CD4-positive, CD25-positive, alpha-beta regulatory T cell (primary cell): ENCODE measurements around the gene MOB3B. TPM values are rescaled to one million over a fixed set of nuclear protein-coding genes. Genes with fewer than 3 reads are reported as not detected.

Source experiments
- ATAC-seq, 2 donors: fragments of 150-1000 bp; cut with Tn5 transposase; one replicate each; pipeline ENCODE4 v1.10.0; 2021; ENCODE audit warnings: low read depth in 2 of 2, moderate number of reproducible peaks in 2 of 2, moderate library complexity in 1 of 2
- DNase-seq, 3 donors: peaks; one replicate each; pipeline versions ENCODE4 v3.0.0 to v3.0.0-alpha.2; 2012 to 2022; ENCODE audit warnings: mixed read lengths in 1 of 3
- H3K27ac ChIP-seq: one replicate; pipeline ENCODE4 v1.7.0; 2013; ENCODE audit warnings: mild to moderate bottlenecking, low read length; ENCODE audit not compliant: insufficient read depth, poor library complexity, severe bottlenecking
- H3K27me3 ChIP-seq: one replicate; pipeline ENCODE4 v1.7.0; 2013; ENCODE audit warnings: low read length; ENCODE audit not compliant: control insufficient read depth, insufficient read depth
- H3K36me3 ChIP-seq: one replicate; pipeline ENCODE4 v1.7.0; 2013; ENCODE audit warnings: mild to moderate bottlenecking, low read length, moderate library complexity; ENCODE audit not compliant: control insufficient read depth, insufficient read depth
- H3K4me1 ChIP-seq: 2 replicates; pipeline ENCODE4 v1.7.0; 2013; ENCODE audit warnings: mild to moderate bottlenecking, low read length; ENCODE audit not compliant: insufficient read depth, control insufficient read depth, poor library complexity, severe bottlenecking
- H3K4me3 ChIP-seq: one replicate; pipeline ENCODE4 v1.7.0; 2013; ENCODE audit warnings: low read depth, mild to moderate bottlenecking, low read length, moderate library complexity
- H3K9me3 ChIP-seq, 2 experiments: 1 replicate in 1 of 2; 2 replicates in 1 of 2; pipeline ENCODE4 v1.7.0; 2013; ENCODE audit warnings: low read length in 2 of 2, mild to moderate bottlenecking in 1 of 2, moderate library complexity in 1 of 2; ENCODE audit not compliant: control insufficient read depth in 2 of 2
- H3K27ac Mint-ChIP-seq, 3 donors: one replicate each; pipeline ENCODE4 v1.8.0; 2020 to 2022; ENCODE audit warnings: mild to moderate bottlenecking in 3 of 3, mixed read lengths in 3 of 3, moderate library complexity in 2 of 3
- H3K27me3 Mint-ChIP-seq: one replicate; pipeline ENCODE4 v1.8.0; 2022; ENCODE audit warnings: mild to moderate bottlenecking, mixed read lengths
- H3K36me3 Mint-ChIP-seq: one replicate; pipeline ENCODE4 v1.8.0; 2020; ENCODE audit warnings: mixed read lengths
- H3K4me1 Mint-ChIP-seq, 4 donors: one replicate each; pipeline ENCODE4 v1.8.0; 2020 to 2022; ENCODE audit warnings: mixed read lengths in 4 of 4, mild to moderate bottlenecking in 1 of 4
- H3K4me3 Mint-ChIP-seq, 4 donors: one replicate each; pipeline ENCODE4 v1.8.0; 2020 to 2022; ENCODE audit warnings: mild to moderate bottlenecking in 4 of 4, mixed read lengths in 4 of 4, moderate library complexity in 3 of 4
- H3K9me3 Mint-ChIP-seq, 7 donors: one replicate each; pipeline ENCODE4 v1.8.0; 2020 to 2022; ENCODE audit warnings: mixed read lengths in 7 of 7, mild to moderate bottlenecking in 3 of 7, moderate library complexity in 2 of 7
- polyA plus RNA-seq, 4 donors: library from polyadenylated mRNA; unstranded; fragments of 300-500 nt; fragmentation: Illumina TruSeq; gene quantifications; one replicate each; pipeline ENCODE4 v1.2.3, GENCODE V29; 2021
- total RNA-seq: library from RNA; stranded (reverse); gene quantifications from one replicate; pipeline ENCODE4 v1.2.3, GENCODE V29; 2022

Gene MOB3B
- total and polyA plus RNA-seq, 5 donors from 2014 or later = 0.02 to 0.12 (median 0.11) TPM; not detected in 2

GRCh38 chr9:27497883-27498417, 31.7 kb downstream of the MOB3B start:
- H3K27me3 ChIP-seq = no peaks in the 10 kb centered on the region
- DNase-seq = no peak

GRCh38 chr9:27496135-27496504, 33.5 kb downstream of the MOB3B start:
- Histone ChIP-seq H3K27me3 (no peaks in the 10 kb centered on the region), H3K4me1 (no peaks in the 10 kb centered on the region), H3K9me3 (no peaks in the 10 kb centered on the region), H3K4me3 (no peak overlapping the region), H3K27ac (no peak overlapping the region), H3K36me3 (no peaks in the 10 kb centered on the region)
- DNase-seq = no peak
- H3K27me3 Mint-ChIP-seq = peaks cover 4% of the 10 kb centered on the region
- no peaks in the 10 kb centered on the region for H3K4me1 Mint-ChIP-seq
- no peak overlapping the region for H3K27ac Mint-ChIP-seq
- peaks cover 0 to 4% (median 0%) of the 10 kb centered on the region in 7 donors for H3K9me3 Mint-ChIP-seq
- ATAC-seq = no peak
- H3K4me3 Mint-ChIP-seq = no peak overlapping the region
- no peaks in the 10 kb centered on the region for H3K36me3 Mint-ChIP-seq

More at GRCh38 chr9:27497883-27498417, 31.7 kb downstream of the MOB3B start:
- peaks cover 0 to 7% (median 0%) of the 10 kb centered on the region in 7 donors for H3K9me3 Mint-ChIP-seq
- H3K4me3 Mint-ChIP-seq = no peak overlapping the region
- peaks cover 4% of the 10 kb centered on the region for H3K27me3 Mint-ChIP-seq
- H3K27ac Mint-ChIP-seq = no peak overlapping the region
- no peaks in the 10 kb centered on the region for H3K9me3 ChIP-seq
- H3K4me1 Mint-ChIP-seq = peaks cover 0 to 2% (median 0%) of the 10 kb centered on the region in 4 donors
- H3K27ac ChIP-seq = no peak overlapping the region
- H3K4me1 ChIP-seq = no peaks in the 10 kb centered on the region
- H3K36me3 Mint-ChIP-seq = no peaks in the 10 kb centered on the region
- H3K4me3 ChIP-seq = no peak overlapping the region
- no peaks in the 10 kb centered on the region for H3K36me3 ChIP-seq
- ATAC-seq = no peak

GRCh38 chr9:27495480-27496134, 34.0 kb downstream of the MOB3B start:
- DNase-seq = no peak
- no peak for ATAC-seq

GRCh38 chr9:27491154-27491553, 38.5 kb downstream of the MOB3B start:
- H3K9me3 Mint-ChIP-seq = peaks cover 0 to 2% (median 0%) of the 10 kb centered on the region in 7 donors
- H3K27ac Mint-ChIP-seq = no peak overlapping the region

More at GRCh38 chr9:27495480-27496134, 34.0 kb downstream of the MOB3B start:
- Mint-ChIP-seq H3K36me3 (no peaks in the 10 kb centered on the region), H3K27me3 (peaks cover 4% of the 10 kb centered on the region), H3K9me3 (peaks cover 0 to 2% (median 0%) of the 10 kb centered on the region in 7 donors), H3K4me3 (no peak overlapping the region), H3K27ac (no peak overlapping the region), H3K4me1 (no peaks in the 10 kb centered on the region)
- Histone ChIP-seq H3K27ac (no peak overlapping the region), H3K9me3 (no peaks in the 10 kb centered on the region), H3K4me1 (no peaks in the 10 kb centered on the region), H3K4me3 (no peak overlapping the region), H3K36me3 (no peaks in the 10 kb centered on the region), H3K27me3 (no peaks in the 10 kb centered on the region)

GRCh38 chr9:27489087-27489876, 40.3 kb downstream of the MOB3B start:
- H3K27ac ChIP-seq = no peak overlapping the region
- peaks cover 0 to 2% (median 0%) of the 10 kb centered on the region in 7 donors for H3K9me3 Mint-ChIP-seq
- H3K36me3 ChIP-seq = no peaks in the 10 kb centered on the region
- no peaks in the 10 kb centered on the region for H3K36me3 Mint-ChIP-seq
- H3K4me1 Mint-ChIP-seq = peaks cover 0 to 12% (median 6%) of the 10 kb centered on the region in 4 donors
- H3K27ac Mint-ChIP-seq = no peak overlapping the region
- no peaks in the 10 kb centered on the region for H3K9me3 ChIP-seq
- H3K27me3 Mint-ChIP-seq = no peaks in the 10 kb centered on the region
- no peaks in the 10 kb centered on the region for H3K4me1 ChIP-seq
- ATAC-seq (no peak), DNase-seq (no peak)
- H3K4me3 Mint-ChIP-seq = no peak overlapping the region
- no peak overlapping the region for H3K4me3 ChIP-seq
- H3K27me3 ChIP-seq = no peaks in the 10 kb centered on the region

More at GRCh38 chr9:27491154-27491553, 38.5 kb downstream of the MOB3B start:
- no peaks in the 10 kb centered on the region for H3K27me3 Mint-ChIP-seq
- H3K4me1 Mint-ChIP-seq = no peaks in the 10 kb centered on the region
- H3K4me1 ChIP-seq = no peaks in the 10 kb centered on the region
- H3K36me3 ChIP-seq = no peaks in the 10 kb centered on the region
- no peak overlapping the region for H3K4me3 ChIP-seq
- no peak overlapping the region for H3K27ac ChIP-seq
- H3K36me3 Mint-ChIP-seq = no peaks in the 10 kb centered on the region
- ATAC-seq (no peak), DNase-seq (no peak)
- no peaks in the 10 kb centered on the region for H3K9me3 ChIP-seq
- H3K27me3 ChIP-seq = no peaks in the 10 kb centered on the region
- no peak overlapping the region for H3K4me3 Mint-ChIP-seq

- H3K36me3 Mint-ChIP-seq = no peaks in the 10 kb centered on the region
- Histone ChIP-seq H3K4me3 (no peak overlapping the region), H3K36me3 (no peaks in the 10 kb centered on the region), H3K9me3 (no peaks in the 10 kb centered on the region), H3K4me1 (no peaks in the 10 kb centered on the region), H3K27me3 (no peaks in the 10 kb centered on the region), H3K27ac (no peak overlapping the region)
- no peak overlapping the region for H3K4me3 Mint-ChIP-seq
- H3K9me3 Mint-ChIP-seq = peaks cover 0 to 1% (median 0%) of the 10 kb centered on the region in 7 donors
- no peaks in the 10 kb centered on the region for H3K27me3 Mint-ChIP-seq
- H3K4me1 Mint-ChIP-seq = peaks cover 0 to 12% (median 6%) of the 10 kb centered on the region in 4 donors
- no peak overlapping the region for H3K27ac Mint-ChIP-seq
- DNase-seq (no peak), ATAC-seq (no peak)
Observed at GRCh38 chr9:27487927-27488326, 41.7 kb downstream of the MOB3B start.

GRCh38 chr9:27487128-27487640, 42.4 kb downstream of the MOB3B start:
- Histone ChIP-seq H3K4me1 (no peaks in the 10 kb centered on the region), H3K4me3 (no peak overlapping the region), H3K36me3 (no peaks in the 10 kb centered on the region), H3K27me3 (no peaks in the 10 kb centered on the region), H3K9me3 (no peaks in the 10 kb centered on the region), H3K27ac (no peak overlapping the region)
- no peak for ATAC-seq
- peaks cover 0 to 12% (median 6%) of the 10 kb centered on the region in 4 donors for H3K4me1 Mint-ChIP-seq
- no peak for DNase-seq
- no peaks in the 10 kb centered on the region for H3K27me3 Mint-ChIP-seq
- H3K4me3 Mint-ChIP-seq = no peak overlapping the region
- no peak overlapping the region for H3K27ac Mint-ChIP-seq
- H3K36me3 Mint-ChIP-seq = no peaks in the 10 kb centered on the region
- no peaks in the 10 kb centered on the region for H3K9me3 Mint-ChIP-seq
